H9 (cell line): ENCODE data around the gene SNRPD1. TPM values are rescaled to one million over a fixed set of nuclear protein-coding genes. Genes with fewer than 3 reads are reported as not detected.

Source experiments
- DNase-seq: peaks from one replicate; pipeline ENCODE4 v3.0.0-alpha.2; 2017
- H2AFZ ChIP-seq: one replicate; pipeline ENCODE4 v1.6.1; 2013; ENCODE audit warnings: mild to moderate bottlenecking, low read length, control low read depth, moderate library complexity
- H2AK5ac ChIP-seq: 2 replicates; pipeline ENCODE4 v1.6.1; 2013; ENCODE audit warnings: low read length, control low read depth, mixed read lengths; ENCODE audit not compliant: insufficient read length
- H2BK120ac ChIP-seq: one replicate; pipeline ENCODE4 v1.6.1; 2013; ENCODE audit warnings: low read depth, mild to moderate bottlenecking, low read length, control low read depth, inconsistent platforms; ENCODE audit not compliant: poor library complexity, severe bottlenecking
- H2BK12ac ChIP-seq: 2 replicates; pipeline ENCODE4 v1.6.1; 2013; ENCODE audit warnings: low read length, control low read depth, mixed read lengths, low read depth; ENCODE audit not compliant: insufficient read length
- H2BK15ac ChIP-seq: 2 replicates; pipeline ENCODE4 v1.6.1; 2013; ENCODE audit warnings: low read depth, low read length, control low read depth
- H2BK20ac ChIP-seq: one replicate; pipeline ENCODE4 v1.6.1; 2013; ENCODE audit warnings: low read depth, mild to moderate bottlenecking, low read length, control low read depth, inconsistent platforms; ENCODE audit not compliant: poor library complexity, severe bottlenecking
- H2BK5ac ChIP-seq: 2 replicates; pipeline ENCODE4 v1.6.1; 2013; ENCODE audit warnings: low read length, control low read depth, mixed read lengths; ENCODE audit not compliant: insufficient read length
- H3K14ac ChIP-seq: 2 replicates; pipeline ENCODE4 v1.6.1; 2013; ENCODE audit warnings: low read length, control low read depth; ENCODE audit not compliant: insufficient read depth
- H3K18ac ChIP-seq: 2 replicates; pipeline ENCODE4 v1.6.1; 2013; ENCODE audit warnings: low read depth, mild to moderate bottlenecking, mixed read lengths, low read length, control low read depth; ENCODE audit not compliant: insufficient read length
- H3K23ac ChIP-seq: 2 replicates; pipeline ENCODE4 v1.6.1; 2013; ENCODE audit warnings: low read length, control low read depth, mixed read lengths, low read depth; ENCODE audit not compliant: insufficient read length
- H3K23me2 ChIP-seq: 2 replicates; pipeline ENCODE4 v1.6.1; 2013; ENCODE audit warnings: low read depth, mild to moderate bottlenecking, mixed read lengths, low read length, control low read depth; ENCODE audit not compliant: insufficient read length, poor library complexity, severe bottlenecking
- H3K27ac ChIP-seq: 2 replicates; pipeline ENCODE4 v1.5.1; 2013; ENCODE audit warnings: low read length, control low read depth, mixed read lengths, low read depth; ENCODE audit not compliant: insufficient read length
- H3K27me3 ChIP-seq: 2 replicates; pipeline ENCODE4 v1.6.1; 2013; ENCODE audit warnings: low read length, control low read depth, inconsistent platforms; ENCODE audit not compliant: insufficient read depth
- H3K4ac ChIP-seq: 2 replicates; pipeline ENCODE4 v1.6.1; 2013; ENCODE audit warnings: low read depth, mild to moderate bottlenecking, control low read depth, inconsistent platforms, low read length, moderate library complexity
- H3K4me1 ChIP-seq: 2 replicates; pipeline ENCODE4 v1.6.1; 2013; ENCODE audit warnings: low read length, control low read depth, inconsistent platforms; ENCODE audit not compliant: insufficient read depth
- H3K4me2 ChIP-seq: 2 replicates; pipeline ENCODE4 v1.6.1; 2013; ENCODE audit warnings: low read length, control low read depth, mixed read lengths; ENCODE audit not compliant: insufficient read length, insufficient read depth
- H3K56ac ChIP-seq: 2 replicates; pipeline ENCODE4 v1.6.1; 2013; ENCODE audit warnings: low read depth, mild to moderate bottlenecking, mixed read lengths, low read length, control low read depth; ENCODE audit not compliant: insufficient read length
- H3K79me1 ChIP-seq: 2 replicates; pipeline ENCODE4 v1.6.1; 2013; ENCODE audit warnings: low read depth, mild to moderate bottlenecking, moderate library complexity, low read length, control low read depth, inconsistent platforms; ENCODE audit not compliant: insufficient read depth, poor library complexity, severe bottlenecking
- H3K79me2 ChIP-seq: 2 replicates; pipeline ENCODE4 v1.6.1; 2013; ENCODE audit warnings: low read length, control low read depth, inconsistent platforms; ENCODE audit not compliant: insufficient read depth
- H3K9ac ChIP-seq: 2 replicates; pipeline ENCODE4 v1.6.1; 2013; ENCODE audit warnings: low read length, control low read depth, mixed read lengths; ENCODE audit not compliant: insufficient read length; ENCODE audit errors: extremely low read depth
- H3K9me3 ChIP-seq: one replicate; pipeline ENCODE4 v1.6.1; 2013; ENCODE audit warnings: low read depth, low read length, inconsistent platforms; ENCODE audit not compliant: control insufficient read depth
- H3T11ph ChIP-seq: one replicate; pipeline ENCODE4 v1.6.1; 2013; ENCODE audit warnings: mild to moderate bottlenecking, low read length, control low read depth, inconsistent platforms
- H4K20me1 ChIP-seq: one replicate; pipeline ENCODE4 v1.6.1; 2013; ENCODE audit not compliant: control insufficient read depth, insufficient read length, insufficient read depth
- H4K5ac ChIP-seq: 2 replicates; pipeline ENCODE4 v1.6.1; 2013; ENCODE audit warnings: low read depth, mild to moderate bottlenecking, mixed read lengths, low read length, control low read depth; ENCODE audit not compliant: insufficient read length
- H4K8ac ChIP-seq: replicated peaks from 2 replicates; pipeline ENCODE4 v1.6.1; 2013; ENCODE audit warnings: low read length, control low read depth, mixed read lengths, low read depth; ENCODE audit not compliant: insufficient read length
- H4K91ac ChIP-seq: 2 replicates; pipeline ENCODE4 v1.6.1; 2013; ENCODE audit warnings: low read depth, mild to moderate bottlenecking, moderate library complexity, mixed read lengths, low read length, control low read depth; ENCODE audit not compliant: insufficient read length
- H3K27ac Mint-ChIP-seq, 3 experiments: 2 replicates in 2 of 3; 3 replicates in 1 of 3; pipeline ENCODE4 v1.8.0; 2020 to 2021; ENCODE audit warnings: mixed read lengths in 3 of 3, mild to moderate bottlenecking in 1 of 3, moderate library complexity in 1 of 3
- H3K27me3 Mint-ChIP-seq: 2 replicates; pipeline ENCODE4 v1.8.0; 2021; ENCODE audit warnings: low read depth, mild to moderate bottlenecking, moderate library complexity, mixed read lengths
- H3K36me3 Mint-ChIP-seq, 3 experiments: 2 replicates in 2 of 3; 3 replicates in 1 of 3; pipeline ENCODE4 v1.8.0; 2020 to 2021; ENCODE audit warnings: low read depth in 3 of 3, mixed read lengths in 3 of 3; ENCODE audit not compliant: insufficient read depth in 1 of 3
- H3K4me1 Mint-ChIP-seq, 2 experiments: 2 replicates each; pipeline ENCODE4 v1.8.0; 2020; ENCODE audit warnings: mixed read lengths in 2 of 2
- H3K4me3 Mint-ChIP-seq, 2 experiments: 2 replicates in 1 of 2; 3 replicates in 1 of 2; pipeline ENCODE4 v1.8.0; 2020 to 2021; ENCODE audit warnings: mild to moderate bottlenecking in 2 of 2, mixed read lengths in 2 of 2, moderate library complexity in 1 of 2
- H3K9me3 Mint-ChIP-seq, 2 experiments: 2 replicates in 1 of 2; 3 replicates in 1 of 2; pipeline ENCODE4 v1.8.0; 2020; ENCODE audit warnings: mild to moderate bottlenecking in 2 of 2, mixed read lengths in 2 of 2, moderate library complexity in 1 of 2
- CTCF ChIP-seq: fragments of 200-600 bp; sonication (generic); conservative IDR thresholded peaks from 3 replicates; pipeline ENCODE4 v1.8.0; 2021; ENCODE audit warnings: antibody characterized with exemption, mild to moderate bottlenecking
- WGBS: extraction: QIAGEN DNeasy Blood & Tissue Kit; methylation state at CpG from one replicate; pipeline ENCODE4 v1.1.7; 2013; ENCODE audit warnings: missing lambda C conversion rate, low lambda C conversion rate, mixed read lengths; ENCODE audit not compliant: insufficient read length; ENCODE audit errors: extremely low coverage; 5-methylcytosine and 5-hydroxymethylcytosine counted together
- total RNA-seq: library from RNA; stranded (reverse); gene quantifications from 2 replicates; pipeline ENCODE4 v1.2.1, GENCODE V29; 2021

The SNRPD1 gene
- total RNA-seq, 1 experiment from 2014 or later: 178 TPM

- Histone ChIP-seq H3K14ac (peak overlapping the region; percentile 78), H4K91ac (no peak overlapping the region), H3K27ac (peak overlapping the region; percentile 81), H3K4me1 (no peaks in the 10 kb centered on the region), H4K5ac (no peak overlapping the region), H4K8ac (no peak overlapping the region), H3K56ac (peak overlapping the region; percentile 4), H3K9me3 (no peaks in the 10 kb centered on the region), H2AFZ (no peak overlapping the region), H2BK20ac (no peak overlapping the region), H3K23ac (no peak overlapping the region), H3K79me2 (peaks cover 17% of the 10 kb centered on the region; the same call in 1 of the 2 replicates), H2BK12ac (no peak overlapping the region), H2AK5ac (no peak overlapping the region), H3K79me1 (no peaks in the 10 kb centered on the region), H4K20me1 (peaks cover 3% of the 10 kb centered on the region), H3K18ac (peak overlapping the region; percentile 85), H3K9ac (peak overlapping the region; percentile 89), H3K23me2 (peaks cover 4% of the 10 kb centered on the region), H3K27me3 (no peaks in the 10 kb centered on the region), H3K4ac (no peak overlapping the region), H3K4me2 (peak overlapping the region; percentile 65), H2BK5ac (no peak overlapping the region), H2BK120ac (no peak overlapping the region), H3T11ph (no peak overlapping the region), H2BK15ac (no peak overlapping the region)
- H3K4me1 Mint-ChIP-seq: peaks cover 8 to 13% of the 10 kb centered on the region in 2 experiments
- peaks cover 6 to 15% (median 8%) of the 10 kb centered on the region in 3 experiments; a peak in 5 of 7 replicates for H3K36me3 Mint-ChIP-seq
- no peaks in the 10 kb centered on the region for H3K27me3 Mint-ChIP-seq
- WGBS: no CpG with 5 or more reads among the region's 67 CpGs
- peak overlapping the region; percentile 97 to 99 for H3K4me3 Mint-ChIP-seq
- DNase-seq: peak; percentile 72
- TF ChIP-seq CTCF: 0 out of 3 replicates have a peak, but pooled peaks have one; percentile 16
- peak overlapping the region; percentile 99 to 100 (median 99) for H3K27ac Mint-ChIP-seq
- H3K9me3 Mint-ChIP-seq: peaks cover 2 to 3% of the 10 kb centered on the region in 2 experiments
Observed at GRCh38 chr18:21599585-21600525, 12.3 kb upstream of the SNRPD1 start.
